HCT116 (cell line): ENCODE results near the gene DENND2D. TPM values are rescaled to one million over a fixed set of nuclear protein-coding genes. Genes with fewer than 3 reads are reported as not detected.

Experiments
- ATAC-seq: fragments of 200-7000 bp; cut with Tn5 transposase; 2 replicates; pipeline ENCODE4 v1.9.1; 2020; ENCODE audit warnings: mild to moderate bottlenecking, moderate library complexity
- BruUV-seq: library from RNA; stranded (reverse); fragments of 400-500 nt; replicated peaks from 2 replicates; lab custom pipeline; 2021; lab: Mats Ljungman, UMichigan
- CTCF ChIA-PET: fragments of 300-600 bp; sonication (Branson Sonifier 250); formaldehyde crosslinking; loops from one replicate; lab custom pipeline; 2021; ENCODE audit warnings: antibody characterized with exemption; lab: Charles Lee
- POLR2A ChIA-PET: fragments of 300-600, 350-600 bp; sonication (Branson Sonifier 250); formaldehyde crosslinking; loops from one replicate; lab custom pipeline; 2021; ENCODE audit warnings: antibody characterized with exemption; lab: Charles Lee
- RAD21 ChIA-PET, 2 experiments: fragments of 300-600 bp; sonication (Branson Sonifier 250); formaldehyde crosslinking; loops; one replicate each; lab custom pipeline; 2023; ENCODE audit warnings: low total read pairs in 2 of 2; ENCODE audit not compliant: uncharacterized antibody in 2 of 2, unreplicated experiment in 2 of 2, low non-redundant PET in 1 of 2; lab: Charles Lee
- DNase-seq: peaks from one replicate; pipeline ENCODE4 v3.0.0-alpha.2; 2010; ENCODE audit warnings: low read depth, low spot score
- H2AFZ ChIP-seq: fragments of 200-600 bp; shearing (Covaris generic), sonication (generic); 2 replicates; pipeline ENCODE4 v1.6.1; 2017; ENCODE audit warnings: low read depth, mixed run types, mixed read lengths, antibody characterized with exemption, low read length; ENCODE audit not compliant: poor library complexity, severe bottlenecking
- H3K27ac ChIP-seq: 2 replicates; pipeline ENCODE4 v1.5.1; 2012; ENCODE audit warnings: low read depth, low read length
- H3K27me3 ChIP-seq: fragments of 200-600 bp; sonication (generic); 2 replicates; pipeline ENCODE4 v1.6.1; 2016; ENCODE audit warnings: mixed run types, low read length, mixed read lengths; ENCODE audit not compliant: insufficient read depth
- H3K36me3 ChIP-seq, 2 experiments: fragments of 200-500 bp in 1 of 2; fragments of 200-600 bp in 1 of 2; sonication (Bioruptor generic) in 1 of 2; sonication (generic) in 1 of 2; 2 replicates each; pipeline versions ENCODE4 v1.5.1 to v1.6.1; 2014 to 2016; ENCODE audit warnings: low read length in 2 of 2, inconsistent platforms in 1 of 2, mixed read lengths in 1 of 2, mixed run types in 1 of 2; ENCODE audit not compliant: insufficient read depth in 2 of 2, control insufficient read depth in 1 of 2
- H3K4me1 ChIP-seq, 2 experiments: fragments of 200-600 bp in 1 of 2; sonication (generic) in 1 of 2; 2 replicates each; pipeline versions ENCODE4 v1.5.1 to v1.6.1; 2012 to 2017; ENCODE audit warnings: low read length in 2 of 2, inconsistent platforms in 1 of 2, mild to moderate bottlenecking in 1 of 2, mixed read lengths in 1 of 2, mixed run types in 1 of 2, moderate library complexity in 1 of 2; ENCODE audit not compliant: insufficient read depth in 2 of 2, control insufficient read depth in 1 of 2
- H3K4me2 ChIP-seq: fragments of 200-600 bp; sonication (generic); 2 replicates; pipeline ENCODE4 v1.6.1; 2017; ENCODE audit warnings: mixed run types, low read length, mixed read lengths
- H3K4me3 ChIP-seq, 2 experiments: fragments of 200-600 bp in 1 of 2; sonication (generic) in 1 of 2; replicated peaks in 1 of 2; 2 replicates each; pipeline ENCODE4 v1.5.1; 2011 to 2016; ENCODE audit warnings: low read length in 2 of 2, control low read depth in 1 of 2, low read depth in 1 of 2, mild to moderate bottlenecking in 1 of 2, mixed read lengths in 1 of 2, mixed run types in 1 of 2
- H3K79me2 ChIP-seq: fragments of 200-600 bp; sonication (generic); 2 replicates; pipeline ENCODE4 v1.6.1; 2017; ENCODE audit warnings: mild to moderate bottlenecking, mixed run types, low read length, moderate library complexity, mixed read lengths; ENCODE audit not compliant: insufficient read depth
- H3K9ac ChIP-seq: fragments of 200-600 bp; sonication (generic); 2 replicates; pipeline ENCODE4 v1.6.1; 2016; ENCODE audit warnings: low read length, mixed read lengths
- H3K9me2 ChIP-seq: fragments of 200-600 bp; sonication (generic), shearing (Covaris generic); 2 replicates; pipeline ENCODE4 v1.6.1; 2017; ENCODE audit warnings: mixed run types, mild to moderate bottlenecking, moderate library complexity; ENCODE audit not compliant: insufficient read depth
- H3K9me3 ChIP-seq, 2 experiments: fragments of 200-500 bp in 1 of 2; fragments of 200-600 bp in 1 of 2; sonication (Bioruptor generic) in 1 of 2; sonication (generic) in 1 of 2; 2 replicates each; pipeline ENCODE4 v1.6.1; 2014 to 2017; ENCODE audit warnings: low read length in 2 of 2, mixed read lengths in 2 of 2, inconsistent platforms in 1 of 2, low read depth in 1 of 2, mild to moderate bottlenecking in 1 of 2, mixed run types in 1 of 2, moderate library complexity in 1 of 2; ENCODE audit not compliant: control insufficient read depth in 1 of 2, insufficient read depth in 1 of 2
- H4K20me1 ChIP-seq: fragments of 200-600 bp; sonication (generic), shearing (Covaris generic); 2 replicates; pipeline ENCODE4 v1.6.1; 2017; ENCODE audit warnings: mixed run types, mild to moderate bottlenecking, moderate library complexity; ENCODE audit not compliant: insufficient read depth
- CTCF ChIP-seq, 3 experiments: fragments of 200-600 bp in 1 of 3; sonication (generic) in 1 of 3; IDR thresholded peaks in 2 of 3; conservative IDR thresholded peaks in 1 of 3; 2 replicates each; pipeline ENCODE4 v1.5.1; 2012 to 2017; ENCODE audit warnings: low read depth in 2 of 3, low read length in 2 of 3, antibody characterized with exemption in 1 of 3, borderline replicate concordance in 1 of 3, control low read depth in 1 of 3, mild to moderate bottlenecking in 1 of 3, mixed read lengths in 1 of 3, mixed run types in 1 of 3, moderate library complexity in 1 of 3; ENCODE audit not compliant: insufficient read depth in 1 of 3
- ELF1 ChIP-seq: IDR thresholded peaks from 2 replicates; pipeline ENCODE4 v1.6.1; 2012; ENCODE audit warnings: low read depth, borderline replicate concordance
- POLR2A ChIP-seq: IDR thresholded peaks from 2 replicates; pipeline ENCODE4 v1.7.0; 2011; ENCODE audit warnings: borderline replicate concordance; ENCODE audit not compliant: insufficient read depth, insufficient read length; ENCODE audit errors: extremely low read depth
- POLR2AphosphoS5 ChIP-seq: IDR thresholded peaks from 2 replicates; pipeline ENCODE4 v1.6.1; 2011; ENCODE audit warnings: mild to moderate bottlenecking, low read depth, low read length, moderate library complexity
- SRF ChIP-seq: IDR thresholded peaks from 2 replicates; pipeline ENCODE4 v1.6.1; 2012; ENCODE audit warnings: low read depth
- intact Hi-C: fragments of 100-400 bp; cut with micrococcal nuclease; formaldehyde crosslinking; loops from 2 replicates; pipeline ENCODE4 v1.10.0; 2022
- total RNA-seq: library from RNA; stranded (reverse); gene quantifications from one replicate; pipeline ENCODE4 v1.2.1, GENCODE V29; 2021; ENCODE audit not compliant: unreplicated experiment

Gene DENND2D
- total RNA-seq, 1 experiment from 2014 or later = 31.9 TPM

GRCh38 chr1:111142356-111142975 is 58.0 kb downstream of the DENND2D start:
- no peak overlapping the region for H3K4me3 ChIP-seq
- H3K4me1 ChIP-seq = peaks cover 5 to 11% of the 10 kb centered on the region in 2 experiments; a peak in 3 of 4 replicates
- ATAC-seq = no peak
- H3K36me3 ChIP-seq = peaks cover 2% of the 10 kb centered on the region in 2 experiments; a peak in 2 of 4 replicates
- intact Hi-C loops = loop anchor here (2.0 kb wide), 1 partner anchor 20 kb away; no protein-coding TSS in a partner anchor
- ChIA-PET POLR2A (interaction anchor here (1.0 kb wide), 1 partner anchor 70 kb away, joined by 4 read pairs; no protein-coding TSS in a partner anchor), RAD21 (no interaction called here), CTCF (interaction anchor here (0.9 kb wide), 1 partner anchor 80 kb away, joined by 3 read pairs; no protein-coding TSS in a partner anchor)
- DNase-seq = no peak
- H3K79me2 ChIP-seq = peaks cover 97% of the 10 kb centered on the region
- 0 out of 2 replicates have a peak, but pooled peaks cover 8% of the 10 kb centered on the region for H4K20me1 ChIP-seq
- H3K27me3 ChIP-seq = no peaks in the 10 kb centered on the region
- no peaks in the 10 kb centered on the region for H3K9me3 ChIP-seq
- BruUV-seq = no TSS peak
- H2AFZ ChIP-seq = no peak overlapping the region
- no peak overlapping the region for H3K9ac ChIP-seq
- TF ChIP-seq SRF (no peak), ELF1 (no peak), CTCF (IDR thresholded peaks at IDR 0.05 in 2 of 3, conservative IDR thresholded peaks at IDR 0.05 in 1 of 3; ENCODE audit: borderline replicate concordance in 1 of 3, insufficient read depth in 1 of 3, low read depth in 2 of 3, low read length in 2 of 3) (no peak), POLR2AphosphoS5 (no peak), POLR2A (no peak)
- no peaks in the 10 kb centered on the region for H3K9me2 ChIP-seq
- H3K4me2 ChIP-seq = no peak overlapping the region
- no peak overlapping the region for H3K27ac ChIP-seq
